Measurements from ENCODE around the gene SPECC1. TPM values are rescaled to one million over a fixed set of nuclear protein-coding genes. Genes with fewer than 3 reads are reported as not detected.

Gene SPECC1
- polyA plus RNA-seq, 1 of the 3 experiments (the other 2 are of a cell fraction), result 11.2 TPM

DNA sequence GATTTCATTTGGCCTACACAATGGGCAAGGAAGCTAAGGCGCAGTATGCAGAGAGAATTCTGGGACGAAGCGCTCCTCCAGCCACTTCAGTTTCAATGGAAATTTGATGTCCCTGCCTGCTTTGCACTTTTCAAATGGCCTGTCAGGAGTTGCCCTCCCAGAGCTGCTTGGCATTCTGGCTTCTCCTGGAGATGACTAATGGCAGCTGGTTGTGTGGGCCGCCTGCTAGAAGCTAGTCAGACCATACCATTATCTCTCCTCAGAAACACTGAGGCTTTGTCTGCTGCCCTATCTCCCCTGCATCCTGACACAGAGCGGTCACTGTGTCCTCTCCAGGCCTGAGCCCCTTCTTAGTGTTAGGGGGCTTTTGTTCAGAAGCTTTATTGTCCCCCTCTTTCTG is 180.1 kb downstream of the SPECC1 start (continued):
- TF ChIP-seq, protein P1, sequence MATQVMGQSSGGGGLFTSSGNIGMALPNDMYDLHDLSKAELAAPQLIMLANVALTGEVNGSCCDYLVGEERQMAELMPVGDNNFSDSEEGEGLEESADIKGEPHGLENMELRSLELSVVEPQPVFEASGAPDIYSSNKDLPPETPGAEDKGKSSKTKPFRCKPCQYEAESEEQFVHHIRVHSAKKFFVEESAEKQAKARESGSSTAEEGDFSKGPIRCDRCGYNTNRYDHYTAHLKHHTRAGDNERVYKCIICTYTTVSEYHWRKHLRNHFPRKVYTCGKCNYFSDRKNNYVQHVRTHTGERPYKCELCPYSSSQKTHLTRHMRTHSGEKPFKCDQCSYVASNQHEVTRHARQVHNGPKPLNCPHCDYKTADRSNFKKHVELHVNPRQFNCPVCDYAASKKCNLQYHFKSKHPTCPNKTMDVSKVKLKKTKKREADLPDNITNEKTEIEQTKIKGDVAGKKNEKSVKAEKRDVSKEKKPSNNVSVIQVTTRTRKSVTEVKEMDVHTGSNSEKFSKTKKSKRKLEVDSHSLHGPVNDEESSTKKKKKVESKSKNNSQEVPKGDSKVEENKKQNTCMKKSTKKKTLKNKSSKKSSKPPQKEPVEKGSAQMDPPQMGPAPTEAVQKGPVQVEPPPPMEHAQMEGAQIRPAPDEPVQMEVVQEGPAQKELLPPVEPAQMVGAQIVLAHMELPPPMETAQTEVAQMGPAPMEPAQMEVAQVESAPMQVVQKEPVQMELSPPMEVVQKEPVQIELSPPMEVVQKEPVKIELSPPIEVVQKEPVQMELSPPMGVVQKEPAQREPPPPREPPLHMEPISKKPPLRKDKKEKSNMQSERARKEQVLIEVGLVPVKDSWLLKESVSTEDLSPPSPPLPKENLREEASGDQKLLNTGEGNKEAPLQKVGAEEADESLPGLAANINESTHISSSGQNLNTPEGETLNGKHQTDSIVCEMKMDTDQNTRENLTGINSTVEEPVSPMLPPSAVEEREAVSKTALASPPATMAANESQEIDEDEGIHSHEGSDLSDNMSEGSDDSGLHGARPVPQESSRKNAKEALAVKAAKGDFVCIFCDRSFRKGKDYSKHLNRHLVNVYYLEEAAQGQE (IDR thresholded peaks at IDR 0.05; ENCODE audit: low read depth, low read length), result no peak
- TF ChIP-seq RCOR1 (IDR thresholded peaks at IDR 0.05; ENCODE audit: low read length) (no peak), MXI1 (IDR thresholded peaks at IDR 0.05; ENCODE audit: low read depth, low read length) (no peak), POLR2AphosphoS5 (IDR thresholded peaks at IDR 0.05; ENCODE audit: low read depth, low read length) (no peak), NFIC (IDR thresholded peaks at IDR 0.05; ENCODE audit: borderline replicate concordance) (peak; percentile 26; the same call in 1 of the 2 replicates), RFX5 (IDR thresholded peaks at IDR 0.05; ENCODE audit: low read length) (no peak), SMC3 (IDR thresholded peaks at IDR 0.05; ENCODE audit: low read depth, low read length) (no peak)
- TF ChIP-seq, protein P2, sequence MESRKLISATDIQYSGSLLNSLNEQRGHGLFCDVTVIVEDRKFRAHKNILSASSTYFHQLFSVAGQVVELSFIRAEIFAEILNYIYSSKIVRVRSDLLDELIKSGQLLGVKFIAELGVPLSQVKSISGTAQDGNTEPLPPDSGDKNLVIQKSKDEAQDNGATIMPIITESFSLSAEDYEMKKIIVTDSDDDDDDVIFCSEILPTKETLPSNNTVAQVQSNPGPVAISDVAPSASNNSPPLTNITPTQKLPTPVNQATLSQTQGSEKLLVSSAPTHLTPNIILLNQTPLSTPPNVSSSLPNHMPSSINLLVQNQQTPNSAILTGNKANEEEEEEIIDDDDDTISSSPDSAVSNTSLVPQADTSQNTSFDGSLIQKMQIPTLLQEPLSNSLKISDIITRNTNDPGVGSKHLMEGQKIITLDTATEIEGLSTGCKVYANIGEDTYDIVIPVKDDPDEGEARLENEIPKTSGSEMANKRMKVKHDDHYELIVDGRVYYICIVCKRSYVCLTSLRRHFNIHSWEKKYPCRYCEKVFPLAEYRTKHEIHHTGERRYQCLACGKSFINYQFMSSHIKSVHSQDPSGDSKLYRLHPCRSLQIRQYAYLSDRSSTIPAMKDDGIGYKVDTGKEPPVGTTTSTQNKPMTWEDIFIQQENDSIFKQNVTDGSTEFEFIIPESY (IDR thresholded peaks at IDR 0.05; ENCODE audit: borderline replicate concordance, low read depth), result no peak
- TF ChIP-seq, protein P3, sequence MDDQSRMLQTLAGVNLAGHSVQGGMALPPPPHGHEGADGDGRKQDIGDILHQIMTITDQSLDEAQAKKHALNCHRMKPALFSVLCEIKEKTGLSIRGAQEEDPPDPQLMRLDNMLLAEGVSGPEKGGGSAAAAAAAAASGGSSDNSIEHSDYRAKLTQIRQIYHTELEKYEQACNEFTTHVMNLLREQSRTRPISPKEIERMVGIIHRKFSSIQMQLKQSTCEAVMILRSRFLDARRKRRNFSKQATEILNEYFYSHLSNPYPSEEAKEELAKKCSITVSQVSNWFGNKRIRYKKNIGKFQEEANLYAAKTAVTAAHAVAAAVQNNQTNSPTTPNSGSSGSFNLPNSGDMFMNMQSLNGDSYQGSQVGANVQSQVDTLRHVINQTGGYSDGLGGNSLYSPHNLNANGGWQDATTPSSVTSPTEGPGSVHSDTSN (IDR thresholded peaks at IDR 0.05), result peak; percentile 84

DNA sequence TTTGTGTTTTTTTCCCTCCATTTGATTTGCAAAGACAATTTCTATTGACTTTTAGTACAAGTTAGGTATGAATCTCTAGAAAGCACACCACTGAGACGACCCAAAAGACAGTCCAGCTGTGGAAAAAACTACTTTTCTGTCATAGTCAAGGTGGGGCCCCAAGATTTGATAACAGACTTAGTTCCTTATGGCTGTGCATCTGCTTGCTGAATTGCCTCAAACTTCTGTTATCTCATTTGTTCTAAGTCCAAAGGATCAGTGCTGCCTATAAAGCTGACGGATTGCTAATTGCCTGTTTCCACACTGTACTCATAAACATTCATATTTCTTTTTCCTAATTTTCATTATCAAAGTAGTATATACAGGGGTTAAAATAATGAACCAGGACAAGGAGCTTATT is 180.8 kb downstream of the SPECC1 start:
- H3K4me1 ChIP-seq (ENCODE audit: control insufficient read depth in 1 of 2, insufficient read depth in 2 of 2, low read depth in 1 of 2, low read length in 1 of 2), result peaks cover 5 to 22% of the 10 kb centered on the region in 2 experiments; a peak in 3 of 4 replicates
- no peak for DNase-seq
- H3K79me2 ChIP-seq (ENCODE audit: insufficient read depth), result peaks cover 33% of the 10 kb centered on the region
- no peak overlapping the region for H3K4me3 ChIP-seq (ENCODE audit: low read depth in 2 of 2, low read length in 1 of 2)
- peaks cover 0 to 4% of the 10 kb centered on the region in 2 experiments for H3K36me3 ChIP-seq (replicated peaks in 1 of 2; ENCODE audit: control insufficient read depth in 1 of 2, insufficient read depth in 2 of 2, low read length in 1 of 2)
- no peak overlapping the region for H3K9ac ChIP-seq
- H3K9me2 ChIP-seq, result no peaks in the 10 kb centered on the region
- H3K27me3 ChIP-seq (ENCODE audit: insufficient read depth), result no peaks in the 10 kb centered on the region
- peaks cover 11% of the 10 kb centered on the region for H3F3A ChIP-seq (replicated peaks; ENCODE audit: insufficient read depth)
- H4K20me1 ChIP-seq (ENCODE audit: insufficient read depth), result no peaks in the 10 kb centered on the region
- ChIA-PET CTCF (interaction anchor here (0.9 to 1.6 kb wide), 2 partner anchors 11 to 68 kb away, joined by 3 read pairs; no protein-coding TSS in a partner anchor), POLR2A (no interaction called here)
- H2AFZ ChIP-seq (ENCODE audit: low read depth), result no peak overlapping the region
- 84% methylated on average over 2 of the region's 2 CpGs for WGBS (ENCODE audit: low lambda C conversion rate)
- 0 out of 2 replicates have a peak overlapping the region, but pooled peaks have one; percentile 43 for H3K4me2 ChIP-seq
- H3K9me3 ChIP-seq, result no peaks in the 10 kb centered on the region
- H3K27ac ChIP-seq (ENCODE audit: low read depth in 2 of 2, low read length in 1 of 2), result peak overlapping the region in 1 of 2 experiments; percentile 73; a peak in 2 of 4 replicates
- TF ChIP-seq FOXJ3 (CRISPR knock-in tag; IDR thresholded peaks at IDR 0.05), result no peak
- TF ChIP-seq, protein P2 (IDR thresholded peaks at IDR 0.05; ENCODE audit: borderline replicate concordance, low read depth), result no peak
- no peak for TF ChIP-seq NFIC (IDR thresholded peaks at IDR 0.05; ENCODE audit: borderline replicate concordance)
- no peak for TF ChIP-seq CHD2 (IDR thresholded peaks at IDR 0.05; ENCODE audit: low read length, partially characterized antibody)
- no peak for TF ChIP-seq TAF1 (IDR thresholded peaks at IDR 0.05; ENCODE audit: borderline replicate concordance, low read depth, low read length)
- no peak for TF ChIP-seq RCOR1 (IDR thresholded peaks at IDR 0.05; ENCODE audit: low read length)
- TF ChIP-seq, protein P1 (IDR thresholded peaks at IDR 0.05; ENCODE audit: low read depth, low read length), result no peak
- TF ChIP-seq JUND (IDR thresholded peaks at IDR 0.05), result no peak
- no peak for TF ChIP-seq EP300 (IDR thresholded peaks at IDR 0.05; ENCODE audit: borderline replicate concordance in 1 of 2, low read depth in 1 of 2, low read length in 1 of 2)
- no peak for TF ChIP-seq RFX5 (IDR thresholded peaks at IDR 0.05; ENCODE audit: low read length)
- no peak for TF ChIP-seq ELF1 (IDR thresholded peaks at IDR 0.05)
- no peak for TF ChIP-seq SIN3A (IDR thresholded peaks at IDR 0.05; ENCODE audit: borderline replicate concordance, low read depth, low read length)
- no peak for TF ChIP-seq TEAD4 (IDR thresholded peaks at IDR 0.05; ENCODE audit: borderline replicate concordance, insufficient read depth)
- TF ChIP-seq YY1 (IDR thresholded peaks at IDR 0.05; ENCODE audit: low read depth), result no peak
